Thyroid gland (tissue), 4 donors: ENCODE measurements around the gene SLC17A9. TPM values are rescaled to one million over a fixed set of nuclear protein-coding genes. Genes with fewer than 3 reads are reported as not detected.

ENCODE experiments used
- DNase-seq, 2 donors: peaks; one replicate each; pipeline ENCODE4 v3.0.0-alpha.2; 2019
- H3K27ac ChIP-seq, 3 donors: fragments of 200-600 bp; sonication (generic); 1 replicate in 2 of 3; 2 replicates in 1 of 3; pipeline ENCODE4 v1.5.1; 2016 to 2019; ENCODE audit warnings: mild to moderate bottlenecking in 1 of 3, moderate library complexity in 1 of 3
- H3K27me3 ChIP-seq: fragments of 200-600 bp; sonication (generic); one replicate; pipeline ENCODE4 v1.5.1; 2019
- H3K36me3 ChIP-seq, 2 donors: fragments of 200-600 bp; sonication (generic); one replicate each; pipeline ENCODE4 v1.5.1; 2016 to 2019
- H3K4me1 ChIP-seq, 2 donors: fragments of 200-600 bp; sonication (generic); one replicate each; pipeline ENCODE4 v1.5.1; 2017 to 2019
- H3K4me3 ChIP-seq, 3 donors: fragments of 200-600 bp; sonication (generic); replicated peaks in 1 of 3; 1 replicate in 2 of 3; 2 replicates in 1 of 3; pipeline ENCODE4 v1.5.1; 2016; ENCODE audit warnings: mild to moderate bottlenecking in 1 of 3
- H3K9me3 ChIP-seq: fragments of 200-600 bp; sonication (generic); one replicate; pipeline ENCODE4 v1.5.1; 2017
- CTCF ChIP-seq, 6 experiments: fragments of 200-600 bp in 3 of 6; fragments of 450-650 bp in 3 of 6; sonication (generic) in 3 of 6; IDR thresholded peaks; one replicate each; pipeline ENCODE4 v1.5.1; 2016 to 2019; ENCODE audit warnings: antibody characterized with exemption in 6 of 6, mild to moderate bottlenecking in 2 of 6, inconsistent platforms in 1 of 6, moderate library complexity in 1 of 6
- POLR2A ChIP-seq, 2 donors: fragments of 450-650 bp; IDR thresholded peaks; one replicate each; pipeline ENCODE4 v1.6.1; 2017; ENCODE audit warnings: antibody characterized with exemption in 2 of 2, mild to moderate bottlenecking in 2 of 2, moderate library complexity in 1 of 2
- WGBS, 2 donors: methylation state at CpG; one replicate each; pipeline ENCODE4 v1.1.5; 2017; 5-methylcytosine and 5-hydroxymethylcytosine counted together
- intact Hi-C: fragments of 100-400 bp; cut with DNase I; formaldehyde crosslinking; loops from one replicate; pipeline ENCODE4 v1.15.1; 2023
- total RNA-seq, 4 donors: library from RNA; depleted of rRNA; stranded (reverse); fragments of >200 nt; gene quantifications; one replicate each; pipeline ENCODE4 v1.2.3, GENCODE V29; 2016

SLC17A9 gene
- total RNA-seq, 4 donors from 2014 or later = 0.68 to 1.6 (median 1.00) TPM

- H3K4me3 ChIP-seq = no peak overlapping the region
- 5 to 12% methylated on average over 13 to 35 of the region's 53 CpGs for WGBS, 2 donors
- no peaks in the 10 kb centered on the region for H3K36me3 ChIP-seq
- DNase-seq = no peak
- H3K4me1 ChIP-seq = peaks cover 0 to 19% of the 10 kb centered on the region in 2 donors
- H3K27me3 ChIP-seq = peaks cover 44% of the 10 kb centered on the region
- TF ChIP-seq CTCF (IDR thresholded peaks at IDR 0.05) = no peak
- TF ChIP-seq POLR2A (IDR thresholded peaks at IDR 0.05) = no peak
- no peak overlapping the region for H3K27ac ChIP-seq
- intact Hi-C loops = loop anchor here (5.0 kb wide), 1 partner anchor 102 kb away; no protein-coding TSS in a partner anchor
- no peaks in the 10 kb centered on the region for H3K9me3 ChIP-seq
Observed at GRCh38 chr20:63004607-63005364, 52.3 kb downstream of the SLC17A9 start.

GRCh38 chr20:63005365-63005861 is 52.9 kb downstream of the SLC17A9 start:
- Histone ChIP-seq H3K36me3 (no peaks in the 10 kb centered on the region), H3K9me3 (no peaks in the 10 kb centered on the region), H3K27me3 (peaks cover 44% of the 10 kb centered on the region), H3K27ac (no peak overlapping the region), H3K4me3 (no peak overlapping the region), H3K4me1 (peaks cover 0 to 19% of the 10 kb centered on the region in 2 donors)
- TF ChIP-seq CTCF (IDR thresholded peaks at IDR 0.05) (no peak), POLR2A (IDR thresholded peaks at IDR 0.05) (no peak)
- 4% methylated on average over 13 of the region's 43 CpGs; no CpG with 5 or more reads in 1 of the 2 donors for WGBS, 2 donors
- DNase-seq = no peak
- intact Hi-C loops = loop anchor here (5.0 kb wide), 1 partner anchor 103 kb away; no protein-coding TSS in a partner anchor

- H3K36me3 ChIP-seq = no peaks in the 10 kb centered on the region
- H3K4me3 ChIP-seq = no peak overlapping the region
- TF ChIP-seq POLR2A (IDR thresholded peaks at IDR 0.05) = no peak
- no peak for TF ChIP-seq CTCF (IDR thresholded peaks at IDR 0.05)
- H3K9me3 ChIP-seq = no peaks in the 10 kb centered on the region
- 5 to 7% methylated on average over 3 to 11 of the region's 90 CpGs for WGBS, 2 donors
- peaks cover 0 to 19% of the 10 kb centered on the region in 2 donors for H3K4me1 ChIP-seq
- no peak overlapping the region for H3K27ac ChIP-seq
- no peak for DNase-seq
- H3K27me3 ChIP-seq = peaks cover 44% of the 10 kb centered on the region
- intact Hi-C loops = loop anchor here (5.0 kb wide), 1 partner anchor 104 kb away; no protein-coding TSS in a partner anchor
Observed at GRCh38 chr20:63005862-63006539, 53.5 kb downstream of the SLC17A9 start.

- TF ChIP-seq POLR2A (IDR thresholded peaks at IDR 0.05) (no peak), CTCF (IDR thresholded peaks at IDR 0.05) (no peak)
- 0% methylated on average over 9 of the region's 110 CpGs; no CpG with 5 or more reads in 1 of the 2 donors for whole genome bisulfite sequencing, 2 donors
- Histone ChIP-seq H3K9me3 (no peaks in the 10 kb centered on the region), H3K27me3 (peaks cover 44% of the 10 kb centered on the region), H3K27ac (no peak within 1 kb of the TSS), H3K36me3 (no peaks in the 10 kb centered on the region), H3K4me3 (no peak within 1 kb of the TSS), H3K4me1 (peaks cover 0 to 19% of the 10 kb centered on the region in 2 donors)
- DNase-seq = no peak
- intact Hi-C loops = loop anchor here (5.0 kb wide), 1 partner anchor 104 kb away; no protein-coding TSS in a partner anchor
Observed at GRCh38 chr20:63006540-63007359, 54.2 kb downstream of the SLC17A9 start, which contains the start of gene BHLHE23. TSS of gene BHLHE23 (minus strand) at chr20:63006964. CDS start at chr20:63006774, 190 bp downstream.
